HCT116 (cell line): ENCODE data around the gene LBR. TPM values are rescaled to one million over a fixed set of nuclear protein-coding genes. Genes with fewer than 3 reads are reported as not detected.

ENCODE experiments used
- ATAC-seq: fragments of 200-7000 bp; cut with Tn5 transposase; 2 replicates; pipeline ENCODE4 v1.9.1; 2020; ENCODE audit warnings: mild to moderate bottlenecking, moderate library complexity
- BruUV-seq: library from RNA; stranded (reverse); fragments of 400-500 nt; replicated peaks from 2 replicates; lab custom pipeline; 2021; lab: Mats Ljungman, UMichigan
- CTCF ChIA-PET: fragments of 300-600 bp; sonication (Branson Sonifier 250); formaldehyde crosslinking; loops from one replicate; lab custom pipeline; 2021; ENCODE audit warnings: antibody characterized with exemption; lab: Charles Lee
- POLR2A ChIA-PET: fragments of 300-600, 350-600 bp; sonication (Branson Sonifier 250); formaldehyde crosslinking; loops from one replicate; lab custom pipeline; 2021; ENCODE audit warnings: antibody characterized with exemption; lab: Charles Lee
- RAD21 ChIA-PET, 2 experiments: fragments of 300-600 bp; sonication (Branson Sonifier 250); formaldehyde crosslinking; loops; one replicate each; lab custom pipeline; 2023; ENCODE audit warnings: low total read pairs in 2 of 2; ENCODE audit not compliant: uncharacterized antibody in 2 of 2, unreplicated experiment in 2 of 2, low non-redundant PET in 1 of 2; lab: Charles Lee
- DNase-seq: peaks from one replicate; pipeline ENCODE4 v3.0.0-alpha.2; 2010; ENCODE audit warnings: low read depth, low spot score
- H2AFZ ChIP-seq: fragments of 200-600 bp; shearing (Covaris generic), sonication (generic); 2 replicates; pipeline ENCODE4 v1.6.1; 2017; ENCODE audit warnings: low read depth, mixed run types, mixed read lengths, antibody characterized with exemption, low read length; ENCODE audit not compliant: poor library complexity, severe bottlenecking
- H3K27ac ChIP-seq: 2 replicates; pipeline ENCODE4 v1.5.1; 2012; ENCODE audit warnings: low read depth, low read length
- H3K27me3 ChIP-seq: fragments of 200-600 bp; sonication (generic); 2 replicates; pipeline ENCODE4 v1.6.1; 2016; ENCODE audit warnings: mixed run types, low read length, mixed read lengths; ENCODE audit not compliant: insufficient read depth
- H3K36me3 ChIP-seq, 2 experiments: fragments of 200-500 bp in 1 of 2; fragments of 200-600 bp in 1 of 2; sonication (Bioruptor generic) in 1 of 2; sonication (generic) in 1 of 2; 2 replicates each; pipeline versions ENCODE4 v1.5.1 to v1.6.1; 2014 to 2016; ENCODE audit warnings: low read length in 2 of 2, inconsistent platforms in 1 of 2, mixed read lengths in 1 of 2, mixed run types in 1 of 2; ENCODE audit not compliant: insufficient read depth in 2 of 2, control insufficient read depth in 1 of 2
- H3K4me1 ChIP-seq, 2 experiments: fragments of 200-600 bp in 1 of 2; sonication (generic) in 1 of 2; 2 replicates each; pipeline versions ENCODE4 v1.5.1 to v1.6.1; 2012 to 2017; ENCODE audit warnings: low read length in 2 of 2, inconsistent platforms in 1 of 2, mild to moderate bottlenecking in 1 of 2, mixed read lengths in 1 of 2, mixed run types in 1 of 2, moderate library complexity in 1 of 2; ENCODE audit not compliant: insufficient read depth in 2 of 2, control insufficient read depth in 1 of 2
- H3K4me2 ChIP-seq: fragments of 200-600 bp; sonication (generic); 2 replicates; pipeline ENCODE4 v1.6.1; 2017; ENCODE audit warnings: mixed run types, low read length, mixed read lengths
- H3K4me3 ChIP-seq, 2 experiments: fragments of 200-600 bp in 1 of 2; sonication (generic) in 1 of 2; replicated peaks in 1 of 2; 2 replicates each; pipeline ENCODE4 v1.5.1; 2011 to 2016; ENCODE audit warnings: low read length in 2 of 2, control low read depth in 1 of 2, low read depth in 1 of 2, mild to moderate bottlenecking in 1 of 2, mixed read lengths in 1 of 2, mixed run types in 1 of 2
- H3K79me2 ChIP-seq: fragments of 200-600 bp; sonication (generic); 2 replicates; pipeline ENCODE4 v1.6.1; 2017; ENCODE audit warnings: mild to moderate bottlenecking, mixed run types, low read length, moderate library complexity, mixed read lengths; ENCODE audit not compliant: insufficient read depth
- H3K9ac ChIP-seq: fragments of 200-600 bp; sonication (generic); 2 replicates; pipeline ENCODE4 v1.6.1; 2016; ENCODE audit warnings: low read length, mixed read lengths
- H3K9me2 ChIP-seq: fragments of 200-600 bp; sonication (generic), shearing (Covaris generic); 2 replicates; pipeline ENCODE4 v1.6.1; 2017; ENCODE audit warnings: mixed run types, mild to moderate bottlenecking, moderate library complexity; ENCODE audit not compliant: insufficient read depth
- H3K9me3 ChIP-seq, 2 experiments: fragments of 200-500 bp in 1 of 2; fragments of 200-600 bp in 1 of 2; sonication (Bioruptor generic) in 1 of 2; sonication (generic) in 1 of 2; 2 replicates each; pipeline ENCODE4 v1.6.1; 2014 to 2017; ENCODE audit warnings: low read length in 2 of 2, mixed read lengths in 2 of 2, inconsistent platforms in 1 of 2, low read depth in 1 of 2, mild to moderate bottlenecking in 1 of 2, mixed run types in 1 of 2, moderate library complexity in 1 of 2; ENCODE audit not compliant: control insufficient read depth in 1 of 2, insufficient read depth in 1 of 2
- H4K20me1 ChIP-seq: fragments of 200-600 bp; sonication (generic), shearing (Covaris generic); 2 replicates; pipeline ENCODE4 v1.6.1; 2017; ENCODE audit warnings: mixed run types, mild to moderate bottlenecking, moderate library complexity; ENCODE audit not compliant: insufficient read depth
- CEBPB ChIP-seq: IDR thresholded peaks from 2 replicates; pipeline ENCODE4 v1.6.1; 2012; ENCODE audit warnings: low read depth
- EZH2 ChIP-seq: fragments of 200-600 bp; sonication (generic); IDR thresholded peaks from 2 replicates; pipeline ENCODE4 v1.6.1; 2017; ENCODE audit warnings: antibody characterized with exemption, mixed run types
- FOSL1 ChIP-seq: IDR thresholded peaks from 2 replicates; pipeline ENCODE4 v1.6.1; 2012; ENCODE audit warnings: low read depth
- POLR2AphosphoS5 ChIP-seq: IDR thresholded peaks from 2 replicates; pipeline ENCODE4 v1.6.1; 2011; ENCODE audit warnings: mild to moderate bottlenecking, low read depth, low read length, moderate library complexity
- TCF7L2 ChIP-seq: IDR thresholded peaks from 2 replicates; pipeline ENCODE4 v1.7.0; 2011; ENCODE audit warnings: borderline replicate concordance, inconsistent platforms; ENCODE audit not compliant: insufficient read depth, insufficient read length; ENCODE audit errors: extremely low read depth
- intact Hi-C: fragments of 100-400 bp; cut with micrococcal nuclease; formaldehyde crosslinking; loops from 2 replicates; pipeline ENCODE4 v1.10.0; 2022
- total RNA-seq: library from RNA; stranded (reverse); gene quantifications from one replicate; pipeline ENCODE4 v1.2.1, GENCODE V29; 2021; ENCODE audit not compliant: unreplicated experiment
- TF ChIP-seq, protein P1 (sequence below), 3 experiments: fragments of 200-600 bp in 1 of 3; sonication (generic) in 1 of 3; IDR thresholded peaks in 2 of 3; conservative IDR thresholded peaks in 1 of 3; 2 replicates each; pipeline ENCODE4 v1.5.1; 2012 to 2017; ENCODE audit warnings: low read depth in 2 of 3, low read length in 2 of 3, antibody characterized with exemption in 1 of 3, borderline replicate concordance in 1 of 3, control low read depth in 1 of 3, mild to moderate bottlenecking in 1 of 3, mixed read lengths in 1 of 3, mixed run types in 1 of 3, moderate library complexity in 1 of 3; ENCODE audit not compliant: insufficient read depth in 1 of 3

Gene LBR
- total RNA-seq, 1 experiment from 2014 or later = 97.4 TPM

DNA sequence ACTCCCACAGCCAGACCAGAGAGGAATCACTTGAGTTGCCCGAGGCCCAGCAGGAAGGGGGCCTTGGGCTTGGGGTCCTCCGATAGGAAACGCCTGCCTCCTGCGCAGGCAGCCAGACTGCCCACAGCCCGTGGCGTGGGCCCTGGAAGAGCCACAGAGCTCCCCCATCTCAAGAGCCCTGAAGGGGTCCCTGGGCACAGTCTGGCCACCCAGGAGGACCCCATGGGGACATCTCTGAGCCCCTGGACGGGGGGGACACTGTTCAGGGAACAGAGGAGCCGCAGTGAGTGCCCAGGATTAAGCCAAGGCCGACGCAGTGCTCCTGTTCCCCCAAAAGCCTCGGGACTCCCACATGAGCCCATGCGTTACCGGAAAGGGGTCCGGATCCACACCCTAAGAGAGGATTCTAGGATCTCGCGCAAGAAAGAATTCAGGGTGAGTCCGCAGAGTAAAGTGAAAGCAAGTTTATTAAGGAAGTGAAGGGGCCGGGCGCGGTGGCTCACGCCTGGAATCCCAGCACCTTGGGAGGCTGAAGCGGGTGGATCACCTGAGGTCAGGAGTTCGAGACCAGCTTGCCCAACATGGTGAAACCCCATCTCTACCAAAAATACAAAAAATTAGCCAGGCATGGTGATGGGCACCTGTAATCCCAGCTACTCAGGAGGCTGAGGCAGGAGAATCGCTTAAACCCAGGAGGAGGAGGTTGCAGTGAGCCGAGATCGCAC is 38.1 kb upstream of the LBR start:
- no peaks in the 10 kb centered on the region for H3K9me2 ChIP-seq
- ChIA-PET CTCF (interaction anchor here (2.1 kb wide), 1 partner anchor 9 kb away, joined by 4 read pairs; no protein-coding TSS in a partner anchor), POLR2A (no interaction called here)

More for the DNA sequence above, 38.1 kb upstream of the LBR start:
- RAD21 ChIA-PET = no interaction called here
- H3K9ac ChIP-seq = no peak overlapping the region
- H3K4me3 ChIP-seq = no peak overlapping the region
- H3K27me3 ChIP-seq = no peaks in the 10 kb centered on the region
- no peak overlapping the region for H3K27ac ChIP-seq
- TF ChIP-seq POLR2AphosphoS5 = no peak
- TF ChIP-seq, protein P1, sequence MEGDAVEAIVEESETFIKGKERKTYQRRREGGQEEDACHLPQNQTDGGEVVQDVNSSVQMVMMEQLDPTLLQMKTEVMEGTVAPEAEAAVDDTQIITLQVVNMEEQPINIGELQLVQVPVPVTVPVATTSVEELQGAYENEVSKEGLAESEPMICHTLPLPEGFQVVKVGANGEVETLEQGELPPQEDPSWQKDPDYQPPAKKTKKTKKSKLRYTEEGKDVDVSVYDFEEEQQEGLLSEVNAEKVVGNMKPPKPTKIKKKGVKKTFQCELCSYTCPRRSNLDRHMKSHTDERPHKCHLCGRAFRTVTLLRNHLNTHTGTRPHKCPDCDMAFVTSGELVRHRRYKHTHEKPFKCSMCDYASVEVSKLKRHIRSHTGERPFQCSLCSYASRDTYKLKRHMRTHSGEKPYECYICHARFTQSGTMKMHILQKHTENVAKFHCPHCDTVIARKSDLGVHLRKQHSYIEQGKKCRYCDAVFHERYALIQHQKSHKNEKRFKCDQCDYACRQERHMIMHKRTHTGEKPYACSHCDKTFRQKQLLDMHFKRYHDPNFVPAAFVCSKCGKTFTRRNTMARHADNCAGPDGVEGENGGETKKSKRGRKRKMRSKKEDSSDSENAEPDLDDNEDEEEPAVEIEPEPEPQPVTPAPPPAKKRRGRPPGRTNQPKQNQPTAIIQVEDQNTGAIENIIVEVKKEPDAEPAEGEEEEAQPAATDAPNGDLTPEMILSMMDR (IDR thresholded peaks at IDR 0.05 in 2 of 3, conservative IDR thresholded peaks at IDR 0.05 in 1 of 3; ENCODE audit: borderline replicate concordance in 1 of 3, insufficient read depth in 1 of 3, low read depth in 2 of 3, low read length in 2 of 3) = no peak
- TF ChIP-seq FOSL1 = no peak
- TF ChIP-seq CEBPB = no peak
- TF ChIP-seq EZH2 = no peak
- TF ChIP-seq TCF7L2 = no peak
- H3K79me2 ChIP-seq = no peaks in the 10 kb centered on the region
- no peaks in the 10 kb centered on the region for H3K9me3 ChIP-seq
- ATAC-seq (no peak), DNase-seq (no peak)
- intact Hi-C loops = no loop called here
- no peak overlapping the region for H2AFZ ChIP-seq
- peaks cover 8 to 22% of the 10 kb centered on the region in 2 experiments; a peak in 3 of 4 replicates for H3K4me1 ChIP-seq
- no peak overlapping the region for H3K4me2 ChIP-seq
- no peaks in the 10 kb centered on the region for H4K20me1 ChIP-seq
- H3K36me3 ChIP-seq = no peaks in the 10 kb centered on the region
- BruUV-seq = no TSS peak
